ENCODE measurements around the gene PRKN. TPM values are rescaled to one million over a fixed set of nuclear protein-coding genes. Genes with fewer than 3 reads are reported as not detected.

PRKN gene
- total RNA-seq, 1 donor from 2014 or later, result not detected

- intact Hi-C loops (cut with micrococcal nuclease), result no loop called here
Observed at GRCh38 chr6:161745594-161746141, 981.9 kb downstream of the PRKN start.

GRCh38 chr6:161745128-161745527, 982.4 kb downstream of the PRKN start:
- intact Hi-C loops (cut with micrococcal nuclease), result no loop called here

- intact Hi-C loops (cut with micrococcal nuclease), result no loop called here
Observed at GRCh38 chr6:161744211-161745067, 983.1 kb downstream of the PRKN start.

DNA sequence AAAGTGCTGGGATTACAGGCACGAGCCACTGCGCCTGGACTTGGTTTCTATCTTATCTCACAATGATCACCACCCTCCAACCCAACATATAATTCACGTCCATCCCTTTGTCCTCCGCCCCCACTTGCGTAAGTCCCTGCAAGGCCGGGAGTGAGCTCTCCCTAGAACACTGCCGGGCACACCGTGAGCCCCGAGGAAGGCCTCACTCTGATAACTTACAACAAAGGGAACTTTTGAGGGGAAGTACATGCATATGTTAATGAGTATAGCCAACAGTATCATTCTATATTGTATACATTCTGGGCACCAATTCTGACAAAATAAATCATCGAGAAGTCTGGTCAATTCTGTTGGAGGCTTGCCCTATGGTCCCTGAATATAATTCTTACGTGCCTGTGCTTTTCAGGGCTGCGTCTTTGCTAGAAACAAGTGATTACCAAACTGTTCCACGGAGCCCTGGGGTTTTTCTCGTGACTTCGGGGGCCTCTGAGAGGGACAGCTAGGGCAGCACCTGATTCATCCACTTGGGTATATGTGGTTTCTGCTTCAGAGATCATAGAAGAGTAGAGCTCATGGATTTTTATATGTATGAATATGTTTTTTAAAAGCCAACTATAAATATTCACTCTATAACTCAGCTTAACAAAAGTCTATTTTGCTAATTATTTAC, 983.9 kb downstream of the PRKN start:
- intact Hi-C loops (cut with micrococcal nuclease), result no loop called here

DNA sequence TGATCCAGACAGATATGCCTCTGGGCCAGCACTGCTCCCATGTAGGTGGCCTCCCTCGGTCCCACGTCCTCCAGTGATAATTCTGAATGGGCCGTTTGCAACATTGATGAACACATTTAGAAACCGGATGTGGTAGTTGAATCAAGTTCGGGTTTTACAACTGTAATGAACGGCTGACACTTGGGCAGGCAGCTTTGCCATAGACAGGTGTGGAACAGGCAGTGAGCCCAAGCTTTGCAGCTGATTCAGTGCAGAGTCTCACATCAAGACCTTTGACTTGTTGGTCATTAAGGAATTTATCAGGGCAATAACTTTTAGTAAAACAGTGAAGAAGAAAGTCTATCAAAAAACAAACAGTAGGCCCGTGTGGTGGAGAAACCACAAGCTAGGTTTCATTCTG, 987.1 kb downstream of the PRKN start:
- intact Hi-C loops (cut with micrococcal nuclease), result no loop called here

GRCh38 chr6:161736781-161737292, 990.7 kb downstream of the PRKN start:
- intact Hi-C loops (cut with micrococcal nuclease), result no loop called here

DNA sequence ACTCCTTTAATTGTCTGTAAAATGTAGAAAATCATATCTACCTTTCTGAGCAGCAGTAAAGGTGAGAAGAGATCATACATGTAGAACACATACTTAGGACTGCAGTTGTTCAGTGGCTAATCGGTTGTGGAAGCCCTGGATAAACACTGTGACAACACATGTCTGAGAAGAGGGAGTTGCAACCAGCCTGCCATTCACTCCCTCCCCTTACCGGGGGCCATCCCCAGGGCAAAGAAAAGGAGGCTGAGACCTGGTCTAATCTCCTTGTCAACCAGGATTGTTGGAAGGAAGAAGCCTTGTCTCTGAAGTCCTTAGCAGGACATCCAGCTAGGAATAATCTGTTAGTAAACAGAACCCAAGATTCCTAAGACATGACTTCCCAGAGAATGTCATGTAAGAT, 991.2 kb downstream of the PRKN start:
- intact Hi-C loops (cut with micrococcal nuclease), result no loop called here

- intact Hi-C loops (cut with micrococcal nuclease), result no loop called here
Observed at GRCh38 chr6:161732594-161732993, 995.0 kb downstream of the PRKN start.

DNA sequence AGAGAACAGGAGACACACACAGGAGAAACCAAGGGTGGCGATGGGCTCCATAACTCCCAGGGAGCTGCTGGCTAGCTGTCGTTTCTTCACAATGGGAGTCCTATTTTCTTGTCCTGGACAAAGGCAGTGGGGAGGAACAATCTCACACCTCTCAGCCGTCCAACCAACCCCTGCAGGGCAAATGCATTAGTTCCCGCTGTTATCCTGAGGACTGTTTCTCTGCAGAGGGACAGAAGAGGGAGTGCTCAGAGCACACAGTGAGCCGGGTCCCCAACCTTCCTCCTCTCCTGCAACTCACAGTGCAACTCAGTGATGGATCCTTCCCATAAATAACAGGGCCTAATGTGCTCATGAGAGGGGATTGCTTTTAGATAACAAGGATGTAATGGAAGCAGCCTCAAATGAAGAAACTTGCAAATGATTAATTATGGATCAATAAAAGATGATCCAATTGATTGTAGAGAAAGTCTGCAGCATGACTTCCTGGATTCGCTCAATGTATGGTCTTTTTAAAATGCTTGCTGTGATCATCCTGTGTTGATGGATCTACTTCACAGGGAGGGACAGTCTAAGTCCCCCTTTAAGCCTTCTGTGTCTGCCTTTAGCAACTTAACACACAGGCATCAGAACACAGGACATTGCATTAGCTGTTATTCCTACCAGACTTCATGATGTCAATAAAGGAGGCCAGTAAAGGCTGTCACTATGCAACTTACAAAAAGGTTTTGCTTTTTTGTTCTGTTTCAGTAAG, 1000.3 kb downstream of the PRKN start:
- intact Hi-C loops (cut with micrococcal nuclease), result loop anchor here (5.0 kb wide), 1 partner anchor 1140 kb away; no protein-coding TSS in a partner anchor

GRCh38 chr6:161722394-161722793, 1005.2 kb downstream of the PRKN start:
- intact Hi-C loops (cut with micrococcal nuclease), result no loop called here

GRCh38 chr6:161721511-161721910, 1006.1 kb downstream of the PRKN start:
- intact Hi-C loops (cut with micrococcal nuclease), result no loop called here

GRCh38 chr6:161716176-161716575, 1011.4 kb downstream of the PRKN start:
- intact Hi-C loops (cut with micrococcal nuclease), result no loop called here

DNA sequence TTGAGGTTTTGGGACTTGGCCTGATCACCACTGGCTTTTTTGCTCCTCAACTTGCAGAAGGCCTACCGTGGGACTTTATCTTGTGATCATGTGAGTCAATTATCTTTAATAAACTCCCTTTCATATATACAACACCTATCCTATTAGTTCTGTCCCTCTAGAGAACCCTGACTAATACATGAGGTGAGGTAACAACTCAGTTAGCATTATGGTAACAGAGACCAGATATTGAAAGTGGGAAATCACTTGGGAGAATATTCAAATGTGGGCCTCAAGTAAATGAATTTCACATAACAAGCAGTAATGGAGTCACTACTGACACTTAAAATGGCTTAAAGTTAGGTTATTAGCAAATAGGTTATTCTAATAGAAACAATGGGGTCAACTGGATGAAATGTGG, 1015.6 kb downstream of the PRKN start:
- intact Hi-C loops (cut with micrococcal nuclease), result no loop called here

- intact Hi-C loops (cut with micrococcal nuclease), result no loop called here
Observed at GRCh38 chr6:161711515-161711914, 1016.1 kb downstream of the PRKN start.

DNA sequence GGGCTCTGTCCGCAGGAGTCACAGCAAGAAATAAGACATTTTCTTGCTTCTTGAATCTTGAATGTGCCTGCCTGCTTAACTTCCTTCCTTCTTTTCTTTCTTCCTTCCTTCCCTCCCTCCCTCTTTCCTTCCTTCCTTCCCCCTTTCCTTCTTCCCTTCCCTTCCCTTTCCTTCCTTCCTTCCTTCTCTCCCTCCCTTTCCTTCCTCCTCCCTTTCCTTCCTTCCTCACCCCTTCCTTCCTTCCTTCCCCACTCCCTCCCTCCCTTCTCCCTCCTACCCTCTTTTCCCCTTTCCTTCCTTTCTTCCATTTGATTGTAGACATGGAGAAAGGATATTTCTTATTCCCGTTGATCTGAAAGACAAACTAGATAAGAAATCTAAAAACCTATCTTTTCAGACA, 1016.9 kb downstream of the PRKN start:
- intact Hi-C loops (cut with micrococcal nuclease), result no loop called here

- intact Hi-C loops (cut with micrococcal nuclease), result no loop called here
Observed at GRCh38 chr6:161701056-161701455, 1026.5 kb downstream of the PRKN start.

- intact Hi-C loops (cut with micrococcal nuclease), result no loop called here
Observed at GRCh38 chr6:161696801-161697200, 1030.8 kb downstream of the PRKN start.

GRCh38 chr6:161694995-161695394, 1032.6 kb downstream of the PRKN start:
- intact Hi-C loops (cut with micrococcal nuclease), result loop anchor here (1.0 kb wide), 2 partner anchors 277 to 301 kb away; no protein-coding TSS in a partner anchor

- intact Hi-C loops (cut with micrococcal nuclease), result no loop called here
Observed at GRCh38 chr6:161686655-161687054, 1040.9 kb downstream of the PRKN start.

DNA sequence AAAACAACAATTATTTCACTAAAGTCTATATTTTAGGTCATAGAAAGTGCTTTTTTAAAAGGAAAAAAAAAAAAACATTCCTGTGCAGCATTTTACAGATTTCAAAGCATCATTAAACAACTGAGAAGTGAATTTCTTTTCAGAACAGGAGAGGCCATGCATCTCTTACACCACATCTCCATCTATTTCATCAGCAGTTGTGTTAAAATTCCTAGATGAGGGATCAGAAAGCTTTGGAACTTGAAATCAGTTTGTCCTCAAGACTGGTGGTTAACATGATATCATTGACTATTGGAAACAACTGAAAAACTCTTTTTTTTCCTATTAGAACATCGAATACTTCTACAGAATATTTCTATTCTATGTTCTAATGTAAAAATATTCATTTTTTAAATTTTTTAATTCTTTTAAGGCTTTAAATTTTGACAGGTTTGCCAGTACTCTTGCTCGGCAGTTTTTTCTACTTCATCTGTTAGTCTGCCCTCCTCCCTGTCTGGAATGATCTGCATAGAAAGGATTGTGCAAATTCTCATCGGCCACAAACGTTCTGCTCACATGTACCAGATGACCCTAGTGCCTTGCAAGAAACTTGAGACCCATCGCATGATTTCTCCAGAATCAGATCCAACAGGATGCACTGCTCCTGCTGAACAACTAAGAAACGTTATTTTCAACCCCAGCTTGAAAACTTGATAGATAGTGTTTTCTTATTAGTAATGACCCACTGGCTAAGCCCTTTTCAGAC, 1042.7 kb downstream of the PRKN start:
- intact Hi-C loops (cut with micrococcal nuclease), result no loop called here

DNA sequence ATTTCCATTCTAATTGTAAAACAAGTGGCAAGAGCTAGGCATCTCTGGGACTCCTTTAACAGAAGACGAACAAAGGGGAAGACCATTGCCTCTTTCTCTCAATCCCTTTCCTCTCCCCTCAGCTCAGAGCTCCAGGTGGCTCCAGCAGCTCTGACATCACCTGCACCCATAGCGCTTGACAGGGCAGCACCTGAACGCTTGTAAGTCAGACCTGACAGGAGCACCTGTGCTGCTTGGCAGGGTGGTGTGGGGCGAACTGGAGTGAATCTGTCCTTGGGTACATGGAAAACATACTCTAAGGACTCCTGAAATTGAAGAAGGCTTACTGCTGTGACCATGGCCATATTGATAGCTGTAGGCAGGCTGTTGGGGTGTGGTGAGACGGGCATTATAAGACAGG, 1044.2 kb downstream of the PRKN start:
- intact Hi-C loops (cut with micrococcal nuclease), result no loop called here
